HG03457 (cell line): ENCODE measurements around the gene LAMA5.

ENCODE experiments used
- ATAC-seq: cut with Tn5 transposase; IDR thresholded peaks from one replicate; pipeline ENCODE4 v1.9.1; 2021; ENCODE audit warnings: moderate number of reproducible peaks; ENCODE audit not compliant: unreplicated experiment

Gene LAMA5

DNA sequence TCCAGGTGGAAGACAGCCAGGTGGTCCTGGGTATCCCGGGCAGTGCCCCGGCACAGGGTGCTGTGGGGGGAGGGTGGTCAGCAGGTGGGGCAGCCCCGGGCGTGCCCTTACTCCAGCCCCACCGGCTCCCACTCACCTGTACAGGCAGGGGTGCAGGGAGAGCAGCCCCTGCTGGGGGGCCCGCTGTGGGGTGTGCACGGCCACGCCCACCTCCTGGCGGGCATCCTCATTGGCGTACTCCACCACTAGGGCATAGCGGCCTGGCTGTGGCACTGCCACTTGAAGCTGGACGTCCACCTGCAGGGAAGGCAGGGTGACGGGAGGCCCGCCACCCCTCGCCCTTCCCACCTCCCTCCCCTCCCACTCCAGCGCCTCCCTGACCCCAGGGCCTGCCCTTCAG is 34.7 kb downstream of the LAMA5 start:
- no peak for ATAC-seq

DNA sequence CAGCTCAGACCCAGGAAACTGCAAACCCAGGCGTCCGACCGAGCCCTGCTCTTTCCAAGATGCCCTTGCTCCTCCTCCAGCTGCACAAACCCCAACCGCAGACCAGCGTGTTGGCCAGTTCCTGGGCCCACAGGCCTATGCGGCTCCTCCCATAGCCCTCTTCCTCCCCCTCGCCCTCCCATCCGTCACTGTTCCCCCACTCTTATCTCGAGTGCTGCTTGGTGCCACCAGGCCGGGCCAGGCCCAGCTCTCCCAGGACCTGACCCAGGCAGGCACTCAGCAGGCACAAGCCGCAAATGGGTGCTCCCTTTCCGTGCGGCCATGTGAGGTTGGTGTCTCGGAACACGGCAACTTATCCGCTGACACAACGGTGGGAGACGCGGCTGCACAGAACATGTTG is 35.8 kb downstream of the LAMA5 start:
- ATAC-seq = no peak

DNA sequence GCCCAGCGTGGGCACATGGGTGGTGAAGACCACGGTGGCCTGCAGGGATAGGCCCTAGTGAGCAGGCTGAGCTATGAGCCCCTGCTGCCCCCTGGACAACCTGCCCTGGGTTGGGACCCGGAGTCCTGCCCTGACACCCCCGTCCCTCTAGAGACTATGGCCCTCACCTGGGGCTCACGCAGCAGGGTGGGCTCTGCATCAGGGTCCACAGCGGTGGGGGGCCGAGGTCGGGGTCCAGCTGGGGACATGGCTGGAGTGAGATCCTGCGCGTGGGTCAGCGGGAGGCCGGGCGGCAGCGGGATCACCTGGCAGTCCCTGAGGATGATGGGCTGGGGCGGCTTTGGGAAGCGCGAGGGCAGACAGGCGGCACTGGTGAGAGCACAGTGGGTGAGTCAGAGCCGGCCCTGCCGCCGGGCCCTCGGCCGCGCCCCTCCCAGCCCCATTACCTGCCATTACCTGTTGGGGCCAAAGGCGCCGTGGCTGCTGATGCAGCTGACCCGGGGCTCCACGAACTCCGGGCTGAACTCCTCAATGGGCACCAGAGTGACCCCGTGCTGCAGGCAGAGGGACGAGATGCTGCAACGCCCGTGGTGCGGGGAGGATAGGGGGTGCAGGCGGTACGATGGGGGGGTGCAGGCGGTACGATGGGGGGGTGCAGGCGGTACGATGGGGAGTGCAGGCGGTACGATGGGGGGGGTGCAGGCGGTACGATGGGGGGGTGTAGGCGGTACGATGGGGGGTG is 36.4 kb downstream of the LAMA5 start:
- ATAC-seq = no peak

DNA sequence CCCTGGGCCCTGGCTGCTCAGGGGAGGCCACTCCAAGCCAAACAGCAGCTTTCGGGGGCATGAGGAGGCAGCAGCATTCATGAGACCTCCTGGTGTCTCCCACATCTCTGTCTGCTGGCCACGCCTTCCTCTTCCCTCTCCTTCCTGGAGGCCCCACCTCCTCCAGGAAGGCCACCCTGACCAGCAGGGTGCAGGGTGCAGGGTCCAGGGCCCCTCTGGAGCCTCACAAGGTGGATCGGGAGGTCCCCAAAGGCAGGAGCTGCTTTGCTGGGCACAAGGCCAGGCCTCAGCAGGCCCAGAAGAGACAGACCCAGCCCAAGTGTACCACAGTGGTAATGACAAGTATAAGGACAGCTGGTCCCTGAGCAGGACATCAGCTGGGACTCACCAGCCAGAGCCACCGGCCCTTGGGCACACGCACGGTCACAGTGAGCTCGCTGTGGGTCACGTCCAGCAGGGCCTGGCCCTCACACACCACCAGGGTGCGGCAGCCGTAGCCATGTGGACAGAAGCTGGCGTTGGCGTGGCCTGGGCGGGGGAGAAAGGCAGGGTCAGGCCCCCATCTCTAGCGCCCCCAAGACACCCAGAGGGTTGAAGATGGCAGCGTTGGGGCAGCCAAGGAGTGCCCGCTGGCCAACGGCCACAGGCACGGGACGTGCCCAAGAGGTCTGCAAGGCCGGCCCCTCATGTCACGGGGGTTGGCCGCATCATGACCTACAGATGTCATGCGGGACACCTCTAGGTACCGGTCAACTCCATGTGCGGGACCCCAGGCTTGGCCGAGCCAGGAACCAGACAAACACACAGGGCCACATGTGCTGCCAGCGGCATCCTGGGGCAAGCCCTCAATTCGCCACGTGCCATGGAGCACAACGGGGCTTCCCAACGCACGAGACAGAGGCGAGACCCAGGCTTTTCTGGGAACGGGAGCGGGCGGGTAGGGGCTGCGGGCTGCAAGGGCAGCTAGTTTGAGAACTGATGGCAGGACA is 37.4 kb downstream of the LAMA5 start:
- no peak for ATAC-seq

DNA sequence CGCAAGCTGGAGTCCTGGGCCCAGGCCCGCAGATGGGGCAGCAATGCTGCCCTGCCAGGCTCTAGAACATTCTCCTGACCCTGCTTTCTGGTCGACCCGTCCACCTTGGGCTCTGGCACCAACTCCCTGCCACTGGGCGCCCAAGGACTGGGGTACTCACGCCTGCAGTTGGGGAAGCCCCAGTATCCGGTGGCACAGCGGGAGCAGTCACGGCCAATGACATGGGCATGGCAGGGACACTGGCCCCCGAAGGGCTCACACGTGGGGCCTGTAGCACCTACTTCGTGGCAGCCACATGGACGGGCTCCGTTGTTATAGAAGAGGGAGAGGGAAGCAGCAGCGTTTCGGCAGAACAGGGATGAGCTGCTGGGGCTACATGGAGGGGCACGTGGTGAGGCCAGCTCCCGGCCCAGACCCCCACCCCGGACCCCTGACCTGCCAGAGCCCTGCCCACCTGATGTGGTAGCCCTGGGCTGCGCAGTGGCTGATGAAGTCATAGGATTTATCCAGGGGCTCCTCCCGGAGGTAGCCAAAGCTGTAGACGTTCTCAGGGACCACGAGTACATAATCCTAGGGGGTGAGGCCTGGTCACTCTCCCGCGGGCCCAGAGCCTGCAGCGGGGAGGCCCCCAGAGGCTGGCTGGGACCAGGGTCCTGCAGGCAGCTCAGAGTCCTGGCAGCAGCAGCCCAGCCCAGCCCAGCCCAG is 38.3 kb downstream of the LAMA5 start:
- no peak for ATAC-seq

DNA sequence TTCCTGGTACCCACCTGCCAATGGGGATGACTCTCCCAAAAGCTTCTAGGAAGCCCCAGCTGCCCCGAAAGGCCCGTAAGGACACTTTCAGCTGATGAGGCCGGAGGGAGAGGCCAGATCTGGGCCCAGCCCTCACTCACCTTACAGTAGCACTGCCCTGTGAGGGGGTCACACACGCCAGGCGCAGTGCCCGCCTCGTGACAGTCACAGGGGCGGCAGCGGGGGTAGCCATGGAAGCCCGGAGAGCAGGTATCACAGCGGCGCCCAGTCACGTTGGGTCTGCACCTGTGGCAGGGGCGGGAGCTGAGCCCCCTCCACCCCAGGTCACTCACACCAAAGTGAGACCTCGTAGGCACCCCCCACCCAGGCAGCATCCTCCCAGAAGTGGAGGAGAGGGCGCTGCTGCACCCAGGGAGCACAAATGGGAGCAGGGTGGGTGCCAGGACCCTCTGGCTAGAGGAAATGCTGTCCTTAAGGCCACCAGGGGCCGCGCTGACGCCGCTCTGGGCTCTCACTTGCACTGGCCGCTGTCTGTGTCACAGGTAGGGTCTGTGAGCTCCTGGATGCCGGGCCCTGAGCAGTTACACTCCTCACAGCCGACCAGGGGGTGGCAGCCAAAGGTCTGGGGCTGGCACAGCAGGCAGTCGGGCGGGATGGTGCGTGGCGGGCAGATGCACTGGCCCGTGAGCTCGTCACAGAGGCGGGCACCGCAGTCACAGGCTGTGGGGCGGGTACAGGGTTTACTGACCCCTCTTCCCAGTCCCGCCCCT is 39.2 kb downstream of the LAMA5 start:
- ATAC-seq = no peak

DNA sequence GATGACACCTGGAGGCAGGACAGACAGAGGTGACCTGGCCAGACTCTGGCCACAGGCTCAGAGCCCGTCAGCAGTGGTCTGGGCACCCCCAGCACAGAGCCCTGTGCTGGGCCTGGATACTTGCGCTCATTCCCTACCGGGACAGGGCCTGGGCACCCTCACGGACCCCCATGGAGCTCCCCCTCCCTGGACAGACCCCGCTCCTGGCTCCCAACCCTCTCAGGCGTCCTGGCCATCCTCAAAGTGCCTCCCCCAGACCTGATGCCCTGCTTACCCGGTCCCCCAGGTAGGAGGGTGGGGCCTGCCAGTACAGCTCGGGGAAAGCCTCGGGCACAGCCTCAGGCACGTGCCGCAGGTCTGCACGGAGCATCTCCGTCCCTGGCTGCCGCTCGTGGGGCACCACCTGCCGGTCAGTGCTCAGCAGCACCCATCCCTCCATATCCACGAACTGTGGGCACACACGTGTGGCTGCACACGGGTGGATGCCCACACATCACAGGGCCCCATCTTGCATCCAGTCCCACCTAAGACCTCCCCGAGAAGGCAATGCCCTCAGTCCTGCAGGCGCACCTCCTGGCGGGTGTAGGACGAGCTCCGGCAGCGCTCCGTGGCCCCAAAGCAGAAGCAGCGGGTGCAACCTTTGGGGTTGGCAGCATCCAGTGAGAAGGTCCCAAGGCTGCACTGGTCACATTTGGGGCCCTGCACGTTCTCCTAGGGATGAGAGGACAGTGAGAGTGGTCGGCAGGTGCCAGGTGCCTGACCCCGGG is 40.0 kb downstream of the LAMA5 start:
- no peak for ATAC-seq

DNA sequence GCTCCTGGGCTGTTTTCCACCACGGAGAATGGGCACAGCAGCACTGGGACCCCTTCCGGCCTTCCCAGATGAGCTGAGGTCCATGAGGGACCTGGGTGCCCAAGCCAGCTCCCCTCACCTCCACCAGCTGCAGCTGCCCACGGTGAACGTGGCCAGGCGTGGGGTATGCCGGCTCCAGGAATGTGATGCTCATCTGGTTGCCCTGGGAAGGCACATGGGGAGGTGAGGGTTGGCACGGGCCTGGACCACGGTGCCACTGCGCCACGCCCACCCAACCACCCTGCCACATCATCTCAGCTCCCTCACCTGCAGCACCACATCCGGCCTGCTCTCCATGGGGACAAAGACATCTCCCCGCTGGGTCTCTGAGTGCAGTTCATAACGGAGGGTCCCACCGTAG is 40.6 kb downstream of the LAMA5 start:
- ATAC-seq = no peak

DNA sequence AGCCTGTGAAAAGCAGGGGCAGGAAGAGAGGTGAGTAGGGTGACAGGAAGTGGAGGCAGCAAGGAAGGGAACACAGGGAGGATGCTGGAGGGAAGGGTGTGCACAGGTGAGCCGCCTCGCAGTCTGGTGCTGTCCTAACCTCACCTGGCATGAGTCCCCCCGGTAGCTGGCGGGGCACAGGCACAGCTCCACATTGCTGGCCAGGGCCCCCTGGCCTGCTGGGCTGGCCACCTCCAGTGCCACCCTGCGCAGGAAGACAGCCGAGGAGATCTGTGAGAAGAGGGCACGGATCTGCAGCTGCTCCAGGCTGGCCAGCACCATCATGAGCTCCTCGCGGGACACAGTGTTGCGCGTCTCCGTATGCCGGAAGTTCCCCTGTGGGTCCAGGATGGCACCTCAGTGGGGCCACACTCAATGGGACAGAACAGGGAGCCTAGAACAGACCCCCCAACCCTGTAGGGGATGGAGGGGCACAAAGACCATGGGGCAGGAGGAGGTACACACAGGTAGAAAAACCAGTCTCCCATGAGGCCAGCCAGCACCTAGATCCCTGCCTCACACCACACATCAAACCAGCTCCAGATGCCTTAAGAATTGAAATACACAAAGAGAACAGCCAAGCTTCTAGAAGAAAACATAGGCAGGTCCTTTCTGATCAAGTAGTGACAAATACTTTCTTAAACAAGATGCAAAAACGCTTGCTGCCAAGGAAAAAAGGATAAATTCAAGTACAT is 41.8 kb downstream of the LAMA5 start:
- ATAC-seq = no peak

DNA sequence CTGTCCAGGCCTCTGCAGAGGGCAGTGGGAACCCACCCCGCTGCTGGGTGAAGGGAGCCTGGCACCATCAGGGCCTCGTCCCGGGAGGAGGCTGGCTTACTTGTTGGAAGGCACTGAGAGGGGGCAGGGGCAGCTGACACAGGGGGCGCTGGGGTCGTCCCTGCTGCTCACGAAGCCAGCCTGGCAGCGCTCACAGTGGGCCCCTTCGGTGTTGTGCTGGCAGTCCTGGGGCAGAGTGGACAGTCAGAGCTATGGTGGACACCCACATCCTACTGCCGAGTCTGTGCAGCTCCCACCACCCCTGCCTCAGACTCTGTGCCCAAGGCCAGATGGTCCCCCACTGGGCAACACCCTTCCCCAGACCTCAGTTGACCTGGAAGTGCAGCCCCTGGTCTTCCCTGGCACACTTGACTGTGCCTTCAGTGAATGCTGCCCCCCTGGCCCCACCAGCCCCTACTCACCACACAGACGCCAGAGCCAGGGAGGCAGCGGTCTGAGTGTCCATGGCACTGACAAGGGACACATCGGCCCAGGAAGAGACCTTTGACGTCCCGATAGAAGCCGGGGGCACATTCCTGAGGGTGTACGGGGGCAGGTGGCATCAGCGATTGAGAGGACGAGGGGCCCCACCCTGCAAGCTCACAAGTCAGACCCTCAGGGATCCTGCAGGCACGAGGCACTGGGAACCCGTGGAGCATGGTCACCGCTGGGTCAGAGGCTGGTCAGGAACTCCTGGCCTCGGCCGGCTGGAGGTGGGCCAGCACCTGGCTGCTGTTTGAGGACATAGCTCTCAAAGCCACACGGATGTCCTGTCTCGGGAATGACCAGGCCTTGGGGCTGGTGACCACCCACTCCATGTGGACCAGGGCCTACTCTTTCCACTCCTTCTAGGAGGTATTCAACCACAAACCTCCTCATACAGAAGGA is 42.9 kb downstream of the LAMA5 start:
- ATAC-seq = no peak

DNA sequence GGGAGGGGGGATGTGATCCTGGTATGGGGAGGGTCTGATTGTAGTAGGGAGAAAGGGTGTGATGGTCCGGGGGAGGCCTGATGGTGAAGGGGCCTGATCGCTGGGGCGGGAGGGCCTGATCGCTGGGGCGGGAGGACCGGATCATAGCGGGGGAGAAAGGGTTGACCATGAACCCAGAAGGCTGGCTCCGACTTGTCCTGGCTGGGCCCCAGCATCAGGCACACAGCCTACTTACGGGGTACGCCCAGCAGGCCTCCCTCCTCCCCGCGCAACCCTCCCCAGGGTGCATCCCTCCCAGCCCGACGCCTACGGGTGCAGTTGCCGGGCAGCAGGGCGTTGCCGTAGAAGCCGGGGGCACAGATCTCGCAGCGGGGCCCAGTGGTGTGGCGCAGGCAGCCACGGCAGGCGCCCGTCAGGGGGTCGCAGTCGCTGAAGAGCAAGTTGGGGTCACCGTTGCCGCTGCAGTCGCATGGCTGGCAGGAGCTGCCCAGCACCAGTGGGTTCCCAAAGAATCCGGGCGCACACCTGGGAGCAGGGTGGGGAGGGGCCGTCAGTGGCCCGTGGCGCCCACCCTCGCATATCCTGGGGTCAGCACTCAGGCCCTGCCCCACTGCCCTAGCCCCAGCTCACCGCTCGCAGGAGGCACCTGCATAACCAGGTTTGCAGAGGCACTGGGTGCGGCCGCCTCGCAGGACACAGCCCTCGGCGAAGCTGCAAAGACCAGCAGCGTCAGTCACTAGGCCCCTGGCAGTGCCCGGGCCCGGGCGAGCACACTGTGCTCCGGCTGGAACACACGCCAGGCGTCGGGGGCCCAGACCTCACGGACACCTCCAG is 43.7 kb downstream of the LAMA5 start:
- ATAC-seq = no peak

DNA sequence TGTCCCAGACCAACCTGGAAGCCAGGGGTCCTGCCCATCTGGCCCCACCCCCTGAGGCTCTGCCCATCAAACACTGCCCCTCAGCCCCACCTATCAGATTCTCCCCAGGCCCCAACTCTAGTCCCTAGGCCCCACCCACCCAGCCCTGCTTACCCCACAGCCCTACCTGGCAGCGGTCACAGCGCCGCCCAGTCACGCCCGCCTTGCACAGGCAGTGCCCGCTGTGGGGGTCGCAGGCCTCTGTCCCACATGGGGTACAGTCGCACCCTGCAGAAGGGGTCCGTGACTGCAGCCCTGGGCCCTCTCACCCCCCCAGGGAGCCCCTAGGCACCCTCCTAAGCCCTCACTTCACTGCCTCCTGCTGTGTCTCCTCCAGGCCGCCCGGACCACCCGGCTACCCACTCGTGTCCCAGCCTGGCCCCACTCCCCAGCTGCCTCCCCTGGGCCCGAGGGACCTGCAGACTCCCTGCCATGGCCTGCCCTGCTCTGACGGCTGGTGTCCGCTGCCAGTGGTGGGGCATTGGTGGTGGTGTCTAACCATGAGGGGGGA is 44.5 kb downstream of the LAMA5 start:
- ATAC-seq = no peak

DNA sequence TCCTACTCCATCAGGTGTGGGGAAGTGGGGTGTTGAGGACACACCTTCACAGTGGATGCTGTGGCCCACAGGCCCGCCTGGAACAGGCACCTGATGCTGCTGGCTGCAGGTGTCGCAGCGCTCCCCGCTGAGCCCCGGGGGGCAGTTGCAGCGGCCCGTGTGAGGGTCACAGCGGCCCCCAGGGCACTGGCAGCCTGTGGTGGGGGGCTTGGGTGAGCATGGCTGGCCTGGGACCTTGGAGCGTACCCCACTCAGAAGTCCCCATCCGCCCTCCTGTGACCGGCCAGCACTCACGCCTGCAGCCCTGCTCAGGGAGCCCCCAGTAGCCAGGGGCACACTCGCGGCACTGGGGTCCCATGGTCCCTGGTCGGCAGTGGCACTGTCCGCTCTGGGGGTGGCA is 45.1 kb downstream of the LAMA5 start:
- ATAC-seq = no peak

DNA sequence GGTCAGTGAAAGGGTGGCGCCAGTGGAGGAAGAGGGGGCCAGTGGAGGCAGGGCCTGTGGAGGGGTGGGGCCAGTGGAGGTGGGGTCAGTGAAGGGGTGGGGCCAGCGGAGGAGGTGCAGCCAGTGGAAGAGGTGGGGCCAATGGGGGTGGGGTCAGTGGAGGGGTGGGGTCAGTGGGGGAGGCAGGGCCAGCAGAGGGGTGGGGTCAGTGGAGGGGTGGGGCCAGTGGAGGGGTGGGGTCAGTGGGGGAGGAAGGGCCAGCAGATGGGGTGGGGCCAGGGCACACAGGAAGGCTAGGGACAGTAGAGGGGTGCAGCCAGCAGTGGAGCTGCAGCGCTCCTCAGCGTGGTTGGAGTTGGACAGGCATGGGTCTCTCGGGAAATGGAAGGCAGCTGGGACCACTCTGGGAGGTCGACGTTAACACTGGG is 45.6 kb downstream of the LAMA5 start:
- no peak for ATAC-seq

DNA sequence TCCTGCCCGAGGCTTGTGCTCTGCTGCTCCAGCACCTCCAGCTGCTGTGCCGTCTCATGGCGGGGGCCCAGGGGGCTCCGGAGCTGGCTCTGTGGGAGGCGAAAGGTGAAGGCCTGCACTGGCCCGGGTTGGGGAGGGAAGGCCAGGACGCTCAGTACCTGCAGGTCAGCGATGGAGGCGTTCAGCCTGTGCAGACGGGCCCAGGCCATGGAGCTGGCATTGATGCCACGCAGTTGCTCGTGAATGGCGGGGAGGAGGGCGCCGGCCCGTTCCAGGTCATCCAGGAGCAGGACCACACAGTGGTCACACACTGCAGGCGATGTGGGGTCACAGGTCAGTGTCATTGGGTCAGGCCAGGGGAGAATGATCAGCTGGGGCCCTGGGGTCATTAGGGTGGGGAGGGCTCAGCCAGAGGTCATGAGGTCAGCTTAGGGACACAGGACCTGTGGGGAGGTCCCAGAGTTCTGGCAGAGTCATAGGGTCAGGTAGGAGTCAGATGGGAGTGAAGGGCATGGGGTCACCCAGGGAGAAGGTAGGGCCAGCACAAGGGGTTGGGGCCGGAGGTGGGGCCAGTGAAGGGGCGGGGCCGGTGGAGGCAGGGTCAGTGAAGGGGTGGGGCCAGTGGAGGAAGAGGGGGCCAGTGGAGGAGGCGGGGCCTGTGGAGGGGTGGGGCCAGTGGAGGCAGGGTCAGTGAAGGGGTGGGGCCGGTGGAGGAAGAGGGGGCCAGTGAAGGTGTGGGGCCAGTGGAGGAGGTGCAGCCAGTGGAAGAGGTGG is 46.3 kb downstream of the LAMA5 start:
- no peak for ATAC-seq

DNA sequence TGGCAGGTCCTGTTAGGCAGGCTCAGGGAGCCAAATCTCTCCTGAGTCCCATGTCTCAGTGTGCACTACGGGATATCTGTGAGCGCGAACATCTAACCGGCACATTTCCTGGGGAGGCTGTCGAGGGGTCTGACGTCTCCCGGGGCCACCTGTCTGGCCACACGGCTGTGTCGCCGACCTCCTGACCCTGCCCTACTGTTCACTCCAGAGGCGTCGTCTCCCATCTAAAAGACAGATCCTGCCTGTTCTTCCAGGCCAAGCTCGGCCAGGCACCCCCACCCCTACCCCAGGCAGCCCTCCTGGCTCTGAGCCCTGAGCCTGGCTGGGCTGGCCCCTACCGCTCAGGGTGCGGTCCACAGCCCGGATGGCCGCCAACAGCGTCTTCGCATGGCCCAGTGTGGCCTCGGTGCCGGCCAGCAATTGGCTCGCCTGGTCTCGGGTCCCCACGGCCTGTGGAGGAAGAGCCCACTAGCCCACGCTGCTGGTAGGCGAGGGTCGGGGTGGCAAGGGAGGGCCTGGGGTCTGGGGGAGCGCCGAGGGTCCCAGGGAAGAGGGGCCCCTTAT is 47.7 kb downstream of the LAMA5 start:
- ATAC-seq = no peak
